B cell (primary cell): ENCODE data around the gene GLB1L2.

Experiments used
- CTCF ChIP-seq: fragments of 200-600 bp; IDR thresholded peaks from one replicate; pipeline ENCODE4 v1.8.0; 2022; ENCODE audit warnings: antibody characterized with exemption, mild to moderate bottlenecking
- EZH2 ChIP-seq: IDR thresholded peaks from 2 replicates; pipeline ENCODE4 v1.6.1; 2012; ENCODE audit warnings: borderline replicate concordance, low read depth, mild to moderate bottlenecking, moderate library complexity, low read length; ENCODE audit not compliant: insufficient read depth, poor library complexity, severe bottlenecking

GRCh38 chr11:134382257-134382656 lies 50.5 kb downstream of the GLB1L2 start:
- TF ChIP-seq CTCF = no peak
- no peak for TF ChIP-seq EZH2
